SK-N-SH treated with all-trans-retinoic acid at 6 μM for 48 hours (cell line): ENCODE measurements around the gene GPR161.

ENCODE experiments used
- ARNTL ChIP-seq: fragments of 450-650 bp; formaldehyde crosslinking; IDR thresholded peaks from 2 replicates; pipeline ENCODE4 v1.5.0; 2020; ENCODE audit warnings: low read depth, mild to moderate bottlenecking, moderate library complexity, borderline replicate concordance
- CREB5 ChIP-seq: fragments of 250-450 bp; sonication (Bioruptor Pico); IDR thresholded peaks from 2 replicates; pipeline ENCODE4 v1.5.1; 2020; ENCODE audit warnings: low read depth, mild to moderate bottlenecking, moderate library complexity
- ZFP30 ChIP-seq: fragments of 450-650 bp; formaldehyde crosslinking; IDR thresholded peaks from 2 replicates; pipeline ENCODE4 v1.5.0; 2022; ENCODE audit warnings: mild to moderate bottlenecking, moderate library complexity

- TF ChIP-seq CREB5 (CRISPR knock-in tag) (no peak), ARNTL (CRISPR knock-in tag) (no peak), ZFP30 (CRISPR knock-in tag) (no peak)
These were observed 51.3 kb downstream of the GPR161 start for GRCh38 chr1:168085401-168085872.
